ENCODE measurements around the gene KCNJ16. TPM values are rescaled to one million over a fixed set of nuclear protein-coding genes. Genes with fewer than 3 reads are reported as not detected.
"Not testable (repeated sequence)": the region's sequence is repeated elsewhere in the genome, so short reads cannot be mapped to it uniquely, and the experiment has no call there.

The KCNJ16 gene
- not detected for total RNA-seq

GRCh38 chr17:70074956-70075355, at the start of gene KCNJ16:
Gene KCNJ16 (plus strand): TSS chr17:70075225. CDS start chr17:70132088, 56,863 bp downstream.
- DNase-seq, result no peak

- no peak for DNase-seq
Measured at GRCh38 chr17:70028397-70028796, 46.6 kb upstream of the KCNJ16 start.

GRCh38 chr17:70028978-70029767, 45.9 kb upstream of the KCNJ16 start:
- DNase-seq, result no peak

DNA sequence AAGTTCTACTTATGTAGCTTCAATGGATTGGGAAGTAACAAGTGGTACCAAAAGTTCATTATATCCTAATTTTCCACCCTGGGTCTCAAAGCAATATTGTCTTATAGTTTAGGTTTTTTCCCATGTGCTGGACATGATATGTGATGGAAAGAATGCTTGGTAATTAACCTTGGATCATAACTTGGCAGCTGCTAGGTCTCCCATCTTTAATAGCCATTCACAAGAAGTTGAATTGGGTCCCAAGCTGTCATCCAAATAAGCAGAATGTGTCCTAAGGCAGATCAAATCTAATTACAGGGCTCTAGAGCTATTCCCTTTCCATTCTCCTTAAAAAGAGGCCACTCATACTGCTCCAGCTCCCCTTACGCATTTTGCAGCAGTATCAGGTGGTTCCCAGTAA, 44.7 kb upstream of the KCNJ16 start:
- DNase-seq, result no peak

- DNase-seq, result no peak
Measured at GRCh38 chr17:70031341-70031740, 43.7 kb upstream of the KCNJ16 start.

DNA sequence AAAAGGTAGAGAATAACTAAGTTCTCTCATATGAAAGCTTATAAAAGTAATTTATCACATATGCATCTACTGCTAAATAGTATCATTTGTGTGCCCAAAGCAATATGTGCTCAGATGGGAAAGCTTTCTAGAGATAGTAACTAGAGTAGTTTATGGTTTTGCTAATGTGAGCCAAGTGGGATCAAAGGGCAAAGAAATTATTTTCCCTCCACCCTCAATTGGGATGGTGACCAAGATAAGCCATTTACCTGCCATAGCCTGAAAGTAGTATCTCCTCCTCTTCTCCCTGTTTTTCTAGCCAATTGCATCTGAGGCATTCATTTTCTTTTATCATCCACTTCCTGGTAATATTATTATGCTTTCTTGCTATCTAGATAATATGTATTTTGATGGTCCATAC, 41.9 kb upstream of the KCNJ16 start:
- DNase-seq, result no peak

GRCh38 chr17:70034158-70034557, 40.9 kb upstream of the KCNJ16 start:
- no peak for DNase-seq

DNA sequence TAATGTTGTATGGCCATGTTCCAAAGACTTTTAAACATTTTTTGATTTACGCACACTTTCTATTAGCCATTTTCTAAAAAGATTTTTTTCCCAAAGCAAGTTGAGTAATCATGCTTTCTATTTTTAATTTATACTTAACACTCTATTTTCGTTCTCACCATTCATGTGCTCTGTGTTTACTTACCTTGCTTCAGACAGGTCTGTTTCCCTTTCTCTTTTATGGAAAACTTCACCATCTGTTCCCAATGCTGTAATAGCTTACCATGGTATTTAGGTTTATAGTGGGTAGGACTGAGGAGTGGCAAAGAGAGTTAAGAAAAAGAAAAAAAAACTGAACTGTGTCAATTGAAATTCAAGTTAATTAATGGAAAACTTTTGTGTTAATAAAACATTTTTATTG, 37.5 kb upstream of the KCNJ16 start:
- DNase-seq, result no peak

- no peak for DNase-seq
Measured at GRCh38 chr17:70040336-70040735, 34.7 kb upstream of the KCNJ16 start.

GRCh38 chr17:70041061-70041460, 34.0 kb upstream of the KCNJ16 start:
- no peak for DNase-seq

DNA sequence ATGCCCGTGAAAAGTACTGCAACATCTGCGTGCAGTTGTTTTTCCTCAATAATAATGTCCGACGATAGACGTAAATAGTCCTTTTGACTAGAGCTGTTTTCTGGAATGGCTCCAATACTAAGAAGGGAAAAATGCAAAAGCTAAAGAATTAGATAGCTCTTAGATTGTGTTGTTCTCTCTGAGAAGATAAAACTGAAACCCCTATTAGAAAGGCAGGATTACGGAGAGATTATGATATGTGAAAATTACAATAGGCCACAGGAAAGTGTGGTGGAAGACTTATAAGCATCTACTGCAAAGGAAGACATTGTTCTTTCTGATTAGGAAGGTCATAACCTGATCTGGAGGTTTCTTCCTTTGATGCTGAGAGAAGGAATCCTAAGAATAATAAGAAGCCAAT, 33.5 kb upstream of the KCNJ16 start:
- DNase-seq, result no peak

GRCh38 chr17:70045780-70046179, 29.2 kb upstream of the KCNJ16 start:
- DNase-seq, result not testable (repeated sequence)

DNA sequence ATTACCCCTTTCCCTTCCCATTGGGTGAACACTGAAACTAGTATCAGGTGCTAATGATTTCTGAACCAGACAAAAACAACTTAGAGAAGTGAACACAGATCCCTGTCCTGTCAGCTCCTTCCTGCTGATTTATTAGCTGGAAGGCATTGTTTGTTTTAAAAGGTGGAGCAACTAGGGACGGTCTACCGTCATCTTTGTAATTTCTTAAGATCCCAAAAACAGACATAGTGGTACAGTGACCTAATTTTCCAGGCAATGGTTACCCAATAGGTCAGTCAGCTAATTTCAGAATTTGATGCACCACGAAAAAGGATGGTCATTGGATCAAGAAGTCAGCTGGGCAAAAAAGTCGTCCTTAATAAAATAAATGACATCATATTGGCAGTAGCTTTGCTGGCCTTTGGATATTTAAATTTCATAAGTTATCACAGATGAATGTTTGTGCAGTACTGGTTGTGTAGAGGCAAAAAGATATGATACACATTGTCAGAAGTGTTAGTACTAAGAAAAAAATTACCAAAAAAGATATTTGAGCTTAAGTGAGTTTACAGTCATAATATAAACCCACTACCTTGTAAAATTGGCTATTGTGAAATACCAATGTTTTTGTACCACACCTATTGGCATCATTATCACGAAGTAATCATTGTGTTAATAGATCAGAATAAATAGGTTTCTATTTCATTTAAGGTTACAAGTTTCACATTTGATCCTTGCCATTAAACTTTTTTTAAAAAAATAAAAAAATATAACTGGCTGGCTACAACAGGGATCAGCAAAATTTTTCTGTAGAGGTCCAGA, 27.2 kb upstream of the KCNJ16 start:
- DNase-seq, result no peak

DNA sequence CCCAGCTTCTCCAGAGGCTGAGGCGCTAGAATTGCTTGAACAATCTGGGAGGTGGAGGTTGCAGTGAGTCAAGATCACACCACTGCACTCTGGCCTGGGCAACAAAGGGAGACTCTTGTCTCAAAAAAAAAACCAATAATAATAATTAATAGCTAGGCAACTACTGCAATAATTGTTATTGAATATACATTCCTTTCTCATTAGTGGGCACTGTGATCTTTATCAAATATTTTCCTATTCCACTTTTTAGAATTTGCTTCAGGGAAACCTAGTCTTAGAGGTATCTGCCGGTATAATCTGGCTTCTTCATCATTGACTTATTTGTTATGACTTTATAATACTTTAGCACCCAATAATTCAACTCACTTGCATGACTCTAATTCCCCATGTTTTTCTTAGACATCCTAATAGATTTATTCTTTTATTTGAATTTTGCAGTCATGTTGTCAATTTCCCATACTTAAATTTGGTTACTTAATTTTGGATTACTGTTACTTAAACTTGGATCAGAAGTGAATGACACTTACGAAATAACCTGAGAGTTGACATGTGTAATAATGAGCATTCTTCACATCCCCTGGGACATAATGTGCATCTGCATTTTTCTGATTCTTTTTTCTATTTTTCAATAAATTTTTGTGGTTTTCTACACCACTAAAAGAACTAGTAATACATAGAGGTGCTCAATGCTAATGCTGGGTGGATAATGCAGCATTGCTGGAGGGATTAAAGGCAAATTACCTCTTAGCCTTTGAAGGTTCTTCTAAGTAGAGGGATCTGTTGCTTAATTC, 25.0 kb upstream of the KCNJ16 start:
- no peak for DNase-seq

- DNase-seq, result no peak
Measured at GRCh38 chr17:70050931-70051330, 24.1 kb upstream of the KCNJ16 start.

DNA sequence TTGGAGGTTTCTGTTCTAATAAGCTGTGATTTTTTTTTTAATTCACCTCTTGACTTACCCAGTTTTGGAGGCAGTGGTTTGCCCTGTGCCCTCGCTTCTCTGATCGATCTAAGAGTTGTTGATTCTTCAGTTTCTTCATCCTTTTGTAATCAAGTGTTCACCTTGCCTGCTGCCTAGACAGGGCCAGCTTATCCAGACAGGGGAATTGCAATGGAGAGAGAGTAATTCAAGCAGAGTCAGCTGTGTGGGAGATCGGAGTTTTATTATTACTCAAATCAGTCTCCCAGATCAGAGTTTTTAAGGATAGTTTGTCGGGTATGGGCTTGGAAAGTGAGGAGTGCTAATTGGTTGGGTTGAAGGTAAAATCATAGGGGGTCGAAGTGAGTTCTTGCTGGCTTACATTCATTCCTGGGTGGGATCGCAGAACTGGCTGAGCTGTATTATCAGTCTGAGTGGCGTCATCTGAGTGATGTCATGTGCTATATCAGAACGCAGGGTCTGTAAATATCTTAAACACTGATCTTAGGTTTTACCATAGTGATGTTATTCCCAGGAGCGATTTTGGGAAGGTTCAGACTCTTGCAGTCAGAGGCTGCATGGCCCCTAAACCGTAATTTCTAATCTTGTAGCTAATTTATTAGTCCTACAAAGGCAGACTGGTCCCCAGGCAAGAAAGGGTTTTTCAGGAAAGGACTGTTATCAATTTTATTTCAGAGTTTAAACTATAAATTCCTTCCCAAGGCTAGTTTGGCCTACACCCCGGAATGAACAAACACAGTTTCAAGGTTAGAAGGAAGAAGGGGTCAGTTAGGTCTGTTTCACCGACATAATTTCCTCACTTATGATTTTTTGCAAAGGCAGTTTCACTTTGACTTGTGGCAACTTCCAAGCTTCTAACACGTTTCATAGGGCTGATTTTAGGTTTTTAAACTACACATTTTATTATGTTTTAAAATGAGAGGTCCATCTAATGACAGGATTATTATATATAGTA, 21.5 kb upstream of the KCNJ16 start:
- no peak for DNase-seq

DNA sequence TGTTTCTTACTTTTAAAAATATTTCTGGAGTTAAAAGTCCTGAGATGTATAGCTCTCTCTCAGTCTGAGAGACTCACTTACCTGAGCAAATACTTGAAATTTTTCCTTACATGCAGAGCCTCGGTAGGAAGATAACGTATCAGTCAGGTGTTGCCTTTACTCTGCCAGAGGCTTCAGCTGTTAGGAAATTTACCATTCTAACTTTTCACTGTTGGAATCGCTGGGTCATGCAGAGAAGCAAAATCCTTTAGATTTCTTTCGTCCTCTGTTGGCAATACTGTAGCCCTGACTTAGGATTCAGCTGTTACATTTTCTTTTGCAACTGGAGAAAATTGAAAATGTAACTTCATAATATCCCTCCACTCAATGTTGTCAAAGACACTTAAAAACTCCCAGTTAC, 20.0 kb upstream of the KCNJ16 start:
- no peak for DNase-seq

DNA sequence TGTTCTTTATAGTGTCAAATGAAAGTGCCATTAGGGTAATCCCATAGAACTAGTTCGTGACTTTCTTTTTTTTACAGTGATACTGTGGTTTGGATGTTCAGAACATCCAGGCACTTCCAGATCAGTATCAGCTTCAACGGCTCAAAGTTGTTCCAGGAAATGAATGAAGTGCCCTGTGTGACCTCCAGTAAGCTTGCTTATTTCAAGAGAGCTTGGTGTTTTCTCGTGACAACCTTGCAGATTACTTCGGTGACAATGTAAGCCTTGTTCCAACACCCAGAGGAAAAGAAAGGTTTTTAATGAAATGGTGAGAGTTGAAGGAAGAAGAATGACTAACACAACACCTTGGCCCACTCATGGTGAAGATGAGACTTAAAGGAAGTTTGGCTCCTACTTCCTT, 16.0 kb upstream of the KCNJ16 start:
- DNase-seq, result no peak

GRCh38 chr17:70059649-70060048, 15.4 kb upstream of the KCNJ16 start:
- DNase-seq, result no peak

GRCh38 chr17:70060415-70060814, 14.6 kb upstream of the KCNJ16 start:
- DNase-seq, result no peak

GRCh38 chr17:70067134-70067533, 7.9 kb upstream of the KCNJ16 start:
- no peak for DNase-seq
